DOHH2 (cell line): ENCODE results near the gene NPVF.

Experiments used
- H3F3A ChIP-seq: fragments of 200-600 bp; sonication (generic), shearing (Covaris generic); 2 replicates; pipeline ENCODE4 v1.6.0; 2016; ENCODE audit warnings: antibody characterized with exemption, mild to moderate bottlenecking; ENCODE audit not compliant: control insufficient read depth, insufficient read depth
- H3K27ac ChIP-seq: fragments of 200-600 bp; sonication (generic); 2 replicates; pipeline ENCODE4 v1.5.1; 2014; ENCODE audit warnings: low read depth, mild to moderate bottlenecking, low read length, moderate library complexity
- H3K27me3 ChIP-seq: fragments of 200-600 bp; sonication (generic); 2 replicates; pipeline ENCODE4 v1.6.1; 2014; ENCODE audit warnings: mild to moderate bottlenecking, low read length, mixed read lengths; ENCODE audit not compliant: control insufficient read depth
- H3K36me3 ChIP-seq: fragments of 200-600 bp; sonication (generic); 2 replicates; pipeline ENCODE4 v1.6.1; 2014; ENCODE audit warnings: mild to moderate bottlenecking, low read length, moderate library complexity, mixed read lengths; ENCODE audit not compliant: control insufficient read depth
- H3K4me1 ChIP-seq: fragments of 200-600 bp; sonication (generic); 2 replicates; pipeline ENCODE4 v1.6.1; 2014; ENCODE audit warnings: mild to moderate bottlenecking, low read length, mixed read lengths; ENCODE audit not compliant: control insufficient read depth
- H3K4me2 ChIP-seq: fragments of 200-600 bp; sonication (generic); 2 replicates; pipeline ENCODE4 v1.6.0; 2014; ENCODE audit warnings: mild to moderate bottlenecking, low read length, moderate library complexity
- H3K4me3 ChIP-seq: fragments of 200-600 bp; sonication (generic); 2 replicates; pipeline ENCODE4 v1.5.1; 2014; ENCODE audit warnings: mild to moderate bottlenecking, low read length, mixed read lengths
- H3K79me2 ChIP-seq: fragments of 200-600 bp; sonication (generic); 2 replicates; pipeline ENCODE4 v1.6.1; 2014; ENCODE audit warnings: mild to moderate bottlenecking, low read length, mixed read lengths; ENCODE audit not compliant: control insufficient read depth
- H3K9me2 ChIP-seq: fragments of 200-600 bp; sonication (generic); replicated peaks from 2 replicates; pipeline ENCODE4 v1.6.1; 2014; ENCODE audit warnings: mild to moderate bottlenecking, low read length, mixed read lengths; ENCODE audit not compliant: control insufficient read depth
- H3K9me3 ChIP-seq: fragments of 200-600 bp; sonication (generic); 2 replicates; pipeline ENCODE4 v1.6.1; 2014; ENCODE audit warnings: antibody characterized with exemption, low read length, mixed read lengths; ENCODE audit not compliant: control insufficient read depth, insufficient read depth
- H4K20me1 ChIP-seq: fragments of 200-600 bp; sonication (generic); 2 replicates; pipeline ENCODE4 v1.6.0; 2014; ENCODE audit warnings: low read depth, mild to moderate bottlenecking, antibody characterized with exemption, low read length, moderate library complexity; ENCODE audit not compliant: control insufficient read depth, insufficient read depth
- EZH2phosphoT487 ChIP-seq: fragments of 200-600 bp; sonication (generic); IDR thresholded peaks from 2 replicates; pipeline ENCODE4 v1.6.1; 2017; ENCODE audit warnings: borderline replicate concordance, mild to moderate bottlenecking, antibody characterized with exemption, low read length, moderate library complexity, mixed read lengths
- TF ChIP-seq, protein P1 (sequence below): fragments of 200-600 bp; sonication (generic); IDR thresholded peaks from one replicate; pipeline ENCODE4 v1.5.1; 2014; ENCODE audit warnings: antibody characterized with exemption, mild to moderate bottlenecking, low read depth, low read length; ENCODE audit not compliant: poor library complexity, severe bottlenecking

The NPVF gene

GRCh38 chr7:25256333-25256819 lies 28.1 kb upstream of the NPVF start:
- Histone ChIP-seq H3K9me2 (no peaks in the 10 kb centered on the region), H3K4me2 (no peak overlapping the region), H3K79me2 (no peaks in the 10 kb centered on the region), H3K4me1 (peaks cover 21% of the 10 kb centered on the region), H3K36me3 (no peaks in the 10 kb centered on the region), H3K9me3 (no peaks in the 10 kb centered on the region), H3K4me3 (no peak overlapping the region), H3K27me3 (no peaks in the 10 kb centered on the region), H3K27ac (no peak overlapping the region), H3F3A (peaks cover 9% of the 10 kb centered on the region), H4K20me1 (no peaks in the 10 kb centered on the region)
- TF ChIP-seq, protein P1, sequence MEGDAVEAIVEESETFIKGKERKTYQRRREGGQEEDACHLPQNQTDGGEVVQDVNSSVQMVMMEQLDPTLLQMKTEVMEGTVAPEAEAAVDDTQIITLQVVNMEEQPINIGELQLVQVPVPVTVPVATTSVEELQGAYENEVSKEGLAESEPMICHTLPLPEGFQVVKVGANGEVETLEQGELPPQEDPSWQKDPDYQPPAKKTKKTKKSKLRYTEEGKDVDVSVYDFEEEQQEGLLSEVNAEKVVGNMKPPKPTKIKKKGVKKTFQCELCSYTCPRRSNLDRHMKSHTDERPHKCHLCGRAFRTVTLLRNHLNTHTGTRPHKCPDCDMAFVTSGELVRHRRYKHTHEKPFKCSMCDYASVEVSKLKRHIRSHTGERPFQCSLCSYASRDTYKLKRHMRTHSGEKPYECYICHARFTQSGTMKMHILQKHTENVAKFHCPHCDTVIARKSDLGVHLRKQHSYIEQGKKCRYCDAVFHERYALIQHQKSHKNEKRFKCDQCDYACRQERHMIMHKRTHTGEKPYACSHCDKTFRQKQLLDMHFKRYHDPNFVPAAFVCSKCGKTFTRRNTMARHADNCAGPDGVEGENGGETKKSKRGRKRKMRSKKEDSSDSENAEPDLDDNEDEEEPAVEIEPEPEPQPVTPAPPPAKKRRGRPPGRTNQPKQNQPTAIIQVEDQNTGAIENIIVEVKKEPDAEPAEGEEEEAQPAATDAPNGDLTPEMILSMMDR = no peak
- TF ChIP-seq EZH2phosphoT487 = no peak

GRCh38 chr7:25255611-25256332 lies 27.5 kb upstream of the NPVF start:
- no peaks in the 10 kb centered on the region for H3K27me3 ChIP-seq
- no peaks in the 10 kb centered on the region for H4K20me1 ChIP-seq
- H3K36me3 ChIP-seq = no peaks in the 10 kb centered on the region
- TF ChIP-seq, protein P1 = no peak
- no peak for TF ChIP-seq EZH2phosphoT487
- H3F3A ChIP-seq = peaks cover 5% of the 10 kb centered on the region
- no peak overlapping the region for H3K4me3 ChIP-seq
- H3K27ac ChIP-seq = no peak overlapping the region
- H3K4me2 ChIP-seq = no peak overlapping the region
- no peaks in the 10 kb centered on the region for H3K79me2 ChIP-seq
- no peaks in the 10 kb centered on the region for H3K9me3 ChIP-seq
- H3K9me2 ChIP-seq = no peaks in the 10 kb centered on the region
- H3K4me1 ChIP-seq = peaks cover 15% of the 10 kb centered on the region

GRCh38 chr7:25254604-25255003 lies 26.3 kb upstream of the NPVF start:
- Histone ChIP-seq H3K27ac (no peak overlapping the region), H3K79me2 (no peaks in the 10 kb centered on the region), H3K9me3 (no peaks in the 10 kb centered on the region), H3F3A (no peaks in the 10 kb centered on the region), H3K27me3 (no peaks in the 10 kb centered on the region), H3K4me1 (peaks cover 3% of the 10 kb centered on the region), H4K20me1 (no peaks in the 10 kb centered on the region), H3K36me3 (no peaks in the 10 kb centered on the region), H3K9me2 (no peaks in the 10 kb centered on the region), H3K4me2 (no peak overlapping the region), H3K4me3 (no peak overlapping the region)
- TF ChIP-seq EZH2phosphoT487 = no peak
- TF ChIP-seq, protein P1 = no peak
